Measurements from ENCODE around the gene RTN4RL1.

DNA sequence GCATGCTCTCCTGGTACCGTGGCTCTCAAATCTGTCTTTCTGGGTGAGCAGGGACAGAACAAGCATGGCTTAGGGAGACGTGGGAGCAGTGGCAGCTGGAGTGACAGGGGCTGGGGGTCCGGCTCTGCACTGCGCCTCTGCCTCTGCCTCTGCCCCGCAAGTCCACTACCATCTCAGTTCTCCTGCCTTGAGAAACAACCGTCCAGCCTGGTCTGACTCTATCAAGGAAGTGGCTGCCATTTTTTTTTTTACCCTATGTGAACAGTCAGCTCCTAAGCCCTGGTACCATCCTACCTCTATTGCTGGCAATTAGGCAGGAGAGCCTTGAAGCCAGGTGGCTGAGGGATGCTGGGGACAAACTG, 45.9 kb upstream of the RTN4RL1 start:
- TF ChIP-seq, protein P1, sequence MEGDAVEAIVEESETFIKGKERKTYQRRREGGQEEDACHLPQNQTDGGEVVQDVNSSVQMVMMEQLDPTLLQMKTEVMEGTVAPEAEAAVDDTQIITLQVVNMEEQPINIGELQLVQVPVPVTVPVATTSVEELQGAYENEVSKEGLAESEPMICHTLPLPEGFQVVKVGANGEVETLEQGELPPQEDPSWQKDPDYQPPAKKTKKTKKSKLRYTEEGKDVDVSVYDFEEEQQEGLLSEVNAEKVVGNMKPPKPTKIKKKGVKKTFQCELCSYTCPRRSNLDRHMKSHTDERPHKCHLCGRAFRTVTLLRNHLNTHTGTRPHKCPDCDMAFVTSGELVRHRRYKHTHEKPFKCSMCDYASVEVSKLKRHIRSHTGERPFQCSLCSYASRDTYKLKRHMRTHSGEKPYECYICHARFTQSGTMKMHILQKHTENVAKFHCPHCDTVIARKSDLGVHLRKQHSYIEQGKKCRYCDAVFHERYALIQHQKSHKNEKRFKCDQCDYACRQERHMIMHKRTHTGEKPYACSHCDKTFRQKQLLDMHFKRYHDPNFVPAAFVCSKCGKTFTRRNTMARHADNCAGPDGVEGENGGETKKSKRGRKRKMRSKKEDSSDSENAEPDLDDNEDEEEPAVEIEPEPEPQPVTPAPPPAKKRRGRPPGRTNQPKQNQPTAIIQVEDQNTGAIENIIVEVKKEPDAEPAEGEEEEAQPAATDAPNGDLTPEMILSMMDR (IDR thresholded peaks at IDR 0.05): no peak
- TF ChIP-seq EP300 (IDR thresholded peaks at IDR 0.05): no peak

Measured in tibial nerve (tissue), 4 donors.